ENCODE results near the gene KCNK3.

KCNK3 gene

GRCh38 chr2:26712486-26713465 lies 20.3 kb downstream of the KCNK3 start:
- DNase-seq (ENCODE audit: low read depth), result no peak

DNA sequence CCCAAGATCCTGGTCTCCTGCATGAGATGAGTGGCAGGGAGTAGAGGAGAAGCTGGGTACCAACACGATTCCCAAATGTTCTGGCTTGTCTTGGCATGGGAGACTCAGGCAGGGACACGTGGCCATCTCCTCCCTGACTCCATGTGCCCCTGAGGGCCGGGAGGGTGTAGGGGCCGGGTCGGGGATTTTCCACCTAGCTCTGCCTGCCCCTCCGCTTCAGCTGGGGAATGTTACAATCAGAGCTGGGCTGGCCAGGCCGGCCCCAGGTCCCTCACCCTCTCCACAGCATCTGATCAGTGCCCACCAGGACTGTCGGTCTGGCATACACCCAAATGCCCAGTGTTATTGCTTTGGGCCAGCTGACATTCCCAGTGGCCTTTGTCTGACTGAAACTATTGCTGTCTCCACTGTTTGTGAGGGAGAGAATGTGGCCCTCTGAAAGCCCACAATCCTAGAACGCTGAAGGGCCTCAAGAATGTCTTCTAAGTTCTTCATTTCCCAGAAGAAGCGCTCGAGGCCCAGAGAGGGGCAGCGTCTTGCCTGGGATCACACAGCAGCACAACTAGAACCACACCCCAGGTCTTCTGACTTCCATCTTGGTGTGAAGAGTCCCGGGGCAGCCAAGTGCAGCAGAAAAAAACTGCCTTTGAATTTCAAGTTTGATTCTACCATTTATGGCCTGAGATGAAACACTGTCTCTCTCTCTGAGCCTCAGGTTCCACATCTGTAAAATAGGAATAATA lies 23.2 kb downstream of the KCNK3 start:
- no peak for DNase-seq (ENCODE audit: low read depth)

- DNase-seq (ENCODE audit: low read depth), result no peak
Measured at GRCh38 chr2:26716340-26716739, 23.8 kb downstream of the KCNK3 start.

- DNase-seq (ENCODE audit: low read depth), result no peak
Measured at GRCh38 chr2:26716769-26717168, 24.2 kb downstream of the KCNK3 start.

DNA sequence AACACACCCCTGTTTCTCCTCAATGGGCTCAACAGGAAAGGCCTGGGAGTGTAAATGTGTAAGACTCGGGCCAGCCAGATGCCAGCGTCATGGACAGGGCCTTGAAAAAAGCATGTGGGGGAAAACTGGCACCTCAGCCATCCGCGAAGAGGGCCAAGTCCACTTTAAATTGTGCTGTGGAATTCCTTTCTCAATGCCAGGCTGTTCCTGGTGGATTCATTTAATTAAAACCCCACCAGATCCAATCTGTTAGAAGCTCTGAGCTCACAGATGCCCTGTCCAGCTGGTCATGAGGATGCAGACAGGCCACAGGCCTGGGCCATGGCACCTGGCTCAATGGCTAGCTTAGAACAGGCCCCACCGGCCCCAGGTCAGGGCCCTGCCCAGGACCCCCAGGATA lies 24.8 kb downstream of the KCNK3 start:
- DNase-seq (ENCODE audit: low read depth), result no peak

DNA sequence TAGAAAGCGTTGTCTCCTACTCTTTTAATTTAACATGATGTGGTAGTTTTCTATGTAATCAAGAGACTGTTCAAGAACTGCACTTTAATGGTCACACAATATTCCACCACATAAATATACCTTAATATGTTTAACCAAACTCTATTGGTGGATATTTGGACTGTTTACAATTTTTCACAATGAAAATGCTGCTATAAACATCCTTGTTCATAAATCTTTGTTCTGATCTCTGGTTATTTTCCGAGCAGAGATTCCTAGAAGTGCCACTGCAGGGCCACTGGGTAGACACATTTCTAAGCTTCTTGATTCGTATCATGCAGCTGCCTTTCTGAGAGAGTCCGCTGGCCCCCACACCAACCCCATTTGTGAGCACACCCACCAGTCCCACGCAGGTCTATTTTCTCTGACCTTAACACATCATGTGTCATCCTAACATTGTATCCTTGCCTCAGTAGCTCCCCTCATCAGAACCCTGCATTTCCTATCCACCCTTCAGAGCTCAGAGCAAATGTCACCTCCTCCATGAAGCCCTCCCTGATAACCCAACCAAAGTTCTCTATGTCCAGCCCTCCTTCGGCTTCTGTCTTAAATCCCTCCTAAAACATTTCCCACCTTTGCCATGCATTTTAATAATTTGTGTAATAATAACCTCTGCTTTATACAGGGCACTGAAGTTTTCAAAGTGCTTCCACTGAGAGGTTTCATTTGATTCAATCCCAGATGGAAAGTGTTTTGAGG lies 26.6 kb downstream of the KCNK3 start:
- DNase-seq (ENCODE audit: low read depth), result no peak

GRCh38 chr2:26720322-26721114 lies 28.0 kb downstream of the KCNK3 start:
- no peak for DNase-seq (ENCODE audit: low read depth)

DNA sequence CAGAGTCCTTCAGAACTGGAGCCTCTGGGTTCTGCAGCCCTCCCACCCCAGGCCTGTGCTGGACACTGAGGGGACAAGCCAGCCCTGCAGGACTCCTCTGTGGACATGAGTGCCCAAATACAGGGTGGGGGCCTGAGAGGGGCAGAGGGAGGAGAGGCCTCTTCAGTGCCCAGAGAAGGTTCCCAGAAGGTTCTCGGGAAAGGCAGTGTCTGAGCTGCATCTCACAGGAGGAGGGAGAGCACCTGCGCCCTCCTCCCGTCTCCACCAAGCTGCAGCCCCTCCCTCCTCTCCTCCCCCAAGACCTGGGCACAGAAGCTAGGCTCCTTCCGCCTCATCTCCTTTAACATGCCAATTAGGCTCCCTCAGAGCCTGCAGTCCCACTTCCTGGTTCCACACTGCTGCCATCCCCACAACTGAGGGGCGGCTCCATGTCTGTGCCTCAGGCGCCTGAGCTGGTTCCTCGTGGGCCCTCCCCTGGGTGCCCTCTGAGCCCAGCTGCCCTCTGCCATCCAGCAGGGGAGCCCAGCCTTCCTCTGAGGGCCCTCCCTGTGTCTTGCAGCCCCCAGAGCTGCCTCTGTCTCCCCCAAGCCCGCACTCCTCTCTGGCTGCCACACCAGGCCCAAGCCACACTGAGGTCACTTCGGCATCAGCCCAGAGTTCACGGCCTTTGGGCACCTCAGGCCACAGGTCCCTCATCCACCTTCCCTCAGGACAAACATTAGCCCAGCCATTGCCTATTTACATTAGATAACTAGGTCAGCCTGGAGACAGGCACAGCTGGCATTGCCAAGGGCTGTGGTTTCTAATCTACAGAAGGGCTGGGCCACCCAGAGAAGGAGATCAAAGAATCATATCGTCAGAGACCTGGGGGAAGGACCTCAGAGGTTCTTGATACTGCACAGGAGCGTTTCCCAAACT lies 28.9 kb downstream of the KCNK3 start:
- DNase-seq (ENCODE audit: low read depth), result no peak

GRCh38 chr2:26722328-26722727 lies 29.8 kb downstream of the KCNK3 start:
- no peak for DNase-seq (ENCODE audit: low read depth)

DNA sequence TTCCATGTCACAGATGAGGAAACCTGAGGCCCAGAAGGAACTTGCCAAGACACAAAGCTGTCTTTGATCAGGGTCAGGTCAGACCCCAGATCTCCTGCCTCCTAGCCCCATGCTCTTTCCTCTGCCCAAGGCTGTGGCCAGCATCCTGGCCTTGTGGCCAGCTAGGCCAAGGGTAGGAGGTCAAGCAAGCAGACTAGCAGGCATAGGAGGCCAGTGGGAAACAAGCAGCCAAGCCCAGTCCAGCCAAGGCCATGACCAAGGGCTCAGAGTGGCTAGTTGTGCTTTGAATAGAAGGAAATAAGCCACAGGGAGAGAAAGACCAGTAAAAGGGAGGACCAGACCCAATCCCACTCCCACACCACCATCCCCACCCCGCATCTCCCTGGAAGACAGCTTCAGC lies 30.4 kb downstream of the KCNK3 start:
- no peak for DNase-seq (ENCODE audit: low read depth)

GRCh38 chr2:26723475-26723874 lies 31.0 kb downstream of the KCNK3 start:
- no peak for DNase-seq (ENCODE audit: low read depth)

- DNase-seq (ENCODE audit: low read depth), result peak; percentile 48
Measured at GRCh38 chr2:26723991-26724750, 31.6 kb downstream of the KCNK3 start.

GRCh38 chr2:26724784-26725520 lies 32.4 kb downstream of the KCNK3 start:
- no peak for DNase-seq (ENCODE audit: low read depth)

GRCh38 chr2:26725521-26725820 lies 32.9 kb downstream of the KCNK3 start:
- DNase-seq (ENCODE audit: low read depth), result no peak

DNA sequence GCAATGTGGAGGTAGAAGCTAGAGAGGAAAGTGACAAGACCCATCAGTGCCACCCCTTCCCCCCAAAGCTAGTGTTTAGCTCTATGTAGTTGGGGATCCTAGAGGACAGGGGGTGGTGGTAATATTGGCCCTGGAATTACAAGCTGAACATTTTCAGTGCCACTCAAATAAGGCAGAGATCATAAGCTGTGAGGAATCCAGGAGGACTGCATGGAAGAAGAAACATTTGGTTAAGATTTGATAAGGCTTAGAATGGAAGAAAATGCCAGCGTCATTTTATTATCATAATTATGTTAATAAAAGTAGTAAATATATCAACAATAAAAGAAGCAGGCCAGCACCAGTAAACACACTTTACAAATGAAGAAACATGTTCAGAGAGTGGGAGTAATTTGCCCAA lies 33.7 kb downstream of the KCNK3 start:
- DNase-seq (ENCODE audit: low read depth), result no peak

GRCh38 chr2:26727641-26728561 lies 35.4 kb downstream of the KCNK3 start:
- no peak for DNase-seq (ENCODE audit: low read depth)

- DNase-seq (ENCODE audit: low read depth), result no peak
Measured at GRCh38 chr2:26729311-26729710, 36.8 kb downstream of the KCNK3 start.
